IPS-NIHi11 (cell line): ENCODE results near the gene IL18BP.

Source experiments
- DNase-seq: peaks from one replicate; pipeline ENCODE4 v3.0.0; 2012; ENCODE audit warnings: mixed read lengths, low spot score

The IL18BP gene

GRCh38 chr11:72045849-72046248, 47.1 kb downstream of the IL18BP start:
- DNase-seq: no peak

GRCh38 chr11:72048766-72049460, 50.2 kb downstream of the IL18BP start:
- no peak for DNase-seq
